SJCRH30 (cell line): ENCODE data around the gene USP25. TPM values are rescaled to one million over a fixed set of nuclear protein-coding genes. Genes with fewer than 3 reads are reported as not detected.

Experiments used
- DNase-seq, 2 experiments: peaks; one replicate each; pipeline ENCODE4 v3.0.0-alpha.2; 2015 to 2020
- H3K27ac ChIP-seq: fragments of 250-450 bp; sonication (Bioruptor Pico); 2 replicates; pipeline ENCODE4 v1.5.1; 2020; ENCODE audit warnings: mild to moderate bottlenecking, moderate library complexity
- H3K27me3 ChIP-seq: fragments of 250-450 bp; sonication (Bioruptor Pico); 2 replicates; pipeline ENCODE4 v1.5.1; 2020; ENCODE audit warnings: mild to moderate bottlenecking, moderate library complexity
- H3K36me3 ChIP-seq: fragments of 250-450 bp; sonication (Bioruptor Pico); 2 replicates; pipeline ENCODE4 v1.5.1; 2020; ENCODE audit warnings: mild to moderate bottlenecking, moderate library complexity
- H3K4me1 ChIP-seq: fragments of 250-450 bp; sonication (Bioruptor Pico); 2 replicates; pipeline ENCODE4 v1.5.1; 2020; ENCODE audit warnings: mild to moderate bottlenecking, moderate library complexity
- H3K4me3 ChIP-seq: fragments of 250-450 bp; sonication (Bioruptor Pico); 2 replicates; pipeline ENCODE4 v1.5.1; 2020; ENCODE audit warnings: mild to moderate bottlenecking, moderate library complexity
- H3K9me3 ChIP-seq: fragments of 250-450 bp; sonication (Bioruptor Pico); replicated peaks from 2 replicates; pipeline ENCODE4 v1.5.1; 2020; ENCODE audit warnings: mild to moderate bottlenecking, moderate library complexity
- total RNA-seq: library from RNA; depleted of rRNA; stranded (reverse); fragments of >200 nt; shearing (Covaris generic); gene quantifications from 2 replicates; pipeline ENCODE4 v1.2.3, GENCODE V29; 2014

Gene USP25
- total RNA-seq, 1 experiment from 2014 or later, result 37.6 TPM

- no peaks in the 10 kb centered on the region for H3K36me3 ChIP-seq
Observed at GRCh38 chr21:15928686-15929425, 199.1 kb downstream of the USP25 start.

DNA sequence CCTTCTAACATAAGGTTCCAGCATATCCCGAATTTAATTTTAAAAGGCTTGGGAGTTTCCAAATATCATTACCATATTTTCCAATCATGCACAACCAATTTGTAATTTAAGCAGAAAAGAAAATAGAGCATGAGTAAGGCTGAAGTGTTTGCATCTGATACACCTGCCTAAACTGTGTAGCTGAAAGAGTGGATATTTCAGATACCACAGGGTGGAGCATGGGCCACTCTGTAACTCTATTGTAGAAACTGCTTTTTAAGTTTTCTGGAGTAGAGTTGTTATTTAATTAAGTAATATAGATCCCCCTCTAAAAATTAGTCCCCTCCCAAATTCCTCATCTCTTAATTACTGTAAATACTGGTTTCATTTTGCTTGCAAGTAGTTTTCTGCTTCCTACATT, 199.8 kb downstream of the USP25 start:
- H3K27me3 ChIP-seq, result no peaks in the 10 kb centered on the region
- H3K4me3 ChIP-seq, result no peak overlapping the region
- no peak for DNase-seq
- H3K36me3 ChIP-seq, result no peaks in the 10 kb centered on the region
- H3K9me3 ChIP-seq, result no peaks in the 10 kb centered on the region
- no peak overlapping the region for H3K27ac ChIP-seq
- H3K4me1 ChIP-seq, result 0 out of 2 replicates have a peak, but pooled peaks cover 2% of the 10 kb centered on the region

More at GRCh38 chr21:15928686-15929425, 199.1 kb downstream of the USP25 start:
- Histone ChIP-seq H3K4me1 (0 out of 2 replicates have a peak, but pooled peaks cover 2% of the 10 kb centered on the region), H3K27me3 (no peaks in the 10 kb centered on the region), H3K27ac (no peak overlapping the region), H3K4me3 (no peak overlapping the region), H3K9me3 (no peaks in the 10 kb centered on the region)
- DNase-seq, result no peak
